ENCODE data around the gene SPANXN3.
"Not testable (repeated sequence)": the region's sequence is repeated elsewhere in the genome, so short reads cannot be mapped to it uniquely, and the experiment has no call there.

The SPANXN3 gene

DNA sequence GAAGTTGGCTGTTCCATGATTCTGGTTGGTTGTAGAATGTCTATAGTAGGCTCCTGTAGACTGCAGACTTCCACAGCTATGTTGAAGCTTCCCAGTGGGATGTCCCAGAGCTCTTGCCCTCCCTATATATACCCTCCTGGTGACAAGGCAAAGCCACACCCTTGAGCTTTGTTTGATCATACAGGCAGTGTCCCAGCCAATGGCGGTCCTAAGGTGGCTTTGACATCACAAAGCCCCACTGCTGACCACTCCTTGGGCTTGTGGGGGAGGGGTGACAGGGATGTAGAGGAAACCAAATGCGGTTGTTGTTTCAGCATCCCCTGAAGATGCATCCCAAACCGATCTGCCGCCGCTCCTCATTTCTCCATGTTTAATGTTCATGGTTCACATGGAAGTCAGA is at the start of gene SPANXN3:
Gene SPANXN3 (minus strand): TSS at position 101 of the 400 bp plus-strand sequence. CDS start 84 bp downstream, at position 17.
- not testable (repeated sequence) for DNase-seq (ENCODE audit: low spot score)

DNA sequence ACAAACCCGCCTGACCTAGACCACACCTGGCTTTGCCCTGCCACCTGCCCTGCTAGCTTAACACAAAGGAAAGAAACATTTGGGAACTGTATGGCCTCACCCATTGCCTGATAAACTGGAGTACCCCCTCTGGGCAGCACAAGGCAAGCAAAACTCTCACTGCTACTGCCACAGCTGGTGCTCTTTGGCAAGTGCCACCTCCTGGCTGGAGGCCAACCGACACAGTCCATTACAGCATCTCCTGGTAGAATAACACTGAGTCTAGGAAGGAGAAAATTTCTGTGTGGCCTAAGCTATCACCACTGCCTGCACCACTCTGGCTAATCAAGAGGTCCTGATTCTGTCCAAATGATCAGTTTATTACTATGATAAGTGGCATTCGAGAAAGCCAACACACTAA is 18.9 kb upstream of the SPANXN3 start:
- no peak for DNase-seq (ENCODE audit: low spot score)

GRCh38 chrX:143502196-143502595 is 15.1 kb downstream of the SPANXN3 start:
- DNase-seq (ENCODE audit: low spot score), result not testable (repeated sequence)

GRCh38 chrX:143500751-143501150 is 16.5 kb downstream of the SPANXN3 start:
- DNase-seq (ENCODE audit: low spot score), result no peak

DNA sequence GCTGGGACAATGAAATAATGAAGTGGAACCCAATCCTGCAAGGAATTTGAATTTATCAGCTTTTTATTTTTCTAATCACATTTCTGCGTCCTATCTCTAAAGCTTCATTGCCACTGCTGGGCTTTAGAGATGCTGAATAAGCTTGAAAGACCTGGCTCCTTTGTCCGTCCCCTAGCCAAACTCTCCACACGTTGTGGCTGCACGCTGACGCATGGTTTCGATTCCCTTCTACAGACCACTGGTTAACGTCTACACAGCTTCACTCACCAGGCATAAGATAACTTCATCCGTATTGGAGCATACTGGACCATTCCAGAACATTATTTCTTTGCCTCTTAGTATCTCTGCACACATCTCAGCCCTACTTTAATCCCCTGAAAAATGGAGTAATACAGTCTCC is 31.2 kb downstream of the SPANXN3 start:
- no peak for DNase-seq (ENCODE audit: low spot score)

- DNase-seq (ENCODE audit: low spot score), result no peak
Measured at GRCh38 chrX:143476751-143477150, 40.5 kb downstream of the SPANXN3 start.

GRCh38 chrX:143472347-143472938 is 44.8 kb downstream of the SPANXN3 start:
- DNase-seq (ENCODE audit: low spot score), result no peak

DNA sequence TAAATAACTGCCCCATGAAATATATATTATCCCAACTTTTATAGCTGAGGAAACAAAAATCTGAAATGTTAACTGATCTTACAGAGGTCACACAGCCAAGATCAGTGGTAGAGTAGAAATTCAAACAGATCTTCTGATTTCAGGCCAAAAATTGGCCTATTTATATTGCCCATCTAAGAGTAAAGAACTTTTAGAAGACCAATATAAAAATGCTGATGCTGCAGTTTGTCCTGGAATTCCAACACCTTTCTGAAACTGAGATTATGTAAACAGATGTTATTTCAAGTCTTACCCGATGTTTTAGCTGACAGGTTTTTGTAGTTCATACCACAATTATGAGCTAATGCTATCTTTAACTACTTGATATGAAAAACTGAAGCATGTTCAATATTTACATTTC is 51.1 kb downstream of the SPANXN3 start:
- no peak for DNase-seq (ENCODE audit: low spot score)

- DNase-seq (ENCODE audit: low spot score), result no peak
Measured at GRCh38 chrX:143462696-143463095, 54.6 kb downstream of the SPANXN3 start.

DNA sequence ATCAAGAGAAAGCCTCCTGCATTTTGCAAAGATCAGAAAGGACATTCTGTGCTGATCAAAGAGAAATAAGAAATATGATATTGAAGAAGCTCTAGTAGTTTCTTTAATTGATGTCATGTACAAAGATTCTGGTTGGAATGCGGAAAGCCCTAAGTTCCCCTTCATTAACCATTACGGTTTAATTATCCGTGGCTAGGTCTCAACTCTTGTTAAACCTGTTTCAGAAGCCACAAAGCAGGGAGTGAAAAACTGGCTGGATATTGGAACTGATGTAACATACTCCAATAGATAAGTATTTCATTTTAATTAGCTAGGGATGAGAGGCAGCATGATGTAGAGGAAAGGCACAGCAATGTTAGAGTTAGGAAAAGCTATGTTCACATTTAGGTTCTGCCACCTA is 55.7 kb downstream of the SPANXN3 start:
- no peak for DNase-seq (ENCODE audit: low spot score)
